Coronary artery (tissue), 2 donors: ENCODE measurements around the gene GSK3A.

Experiments
- DNase-seq: peaks from one replicate; pipeline ENCODE4 v3.0.0-alpha.2; 2017; ENCODE audit warnings: low spot score
- H3K27ac ChIP-seq, 2 donors: fragments of 200-600 bp; sonication (generic); one replicate each; pipeline ENCODE4 v1.5.1; 2016 to 2019
- H3K4me3 ChIP-seq: fragments of 200-600 bp; sonication (generic); 2 replicates; pipeline ENCODE4 v1.5.1; 2016; ENCODE audit warnings: mild to moderate bottlenecking, moderate library complexity
- CTCF ChIP-seq: fragments of 200-600 bp; sonication (generic); IDR thresholded peaks from one replicate; pipeline ENCODE4 v1.5.1; 2019; ENCODE audit warnings: antibody characterized with exemption

The GSK3A gene

GRCh38 chr19:42288387-42288786 is 46.0 kb upstream of the GSK3A start:
- no peak for TF ChIP-seq CTCF
- Histone ChIP-seq H3K27ac (no peak overlapping the region), H3K4me3 (no peak overlapping the region)
- no peak for DNase-seq

GRCh38 chr19:42287827-42288107 is 45.4 kb upstream of the GSK3A start:
- no peak overlapping the region for H3K27ac ChIP-seq
- no peak overlapping the region for H3K4me3 ChIP-seq
- no peak for TF ChIP-seq CTCF
- no peak for DNase-seq

GRCh38 chr19:42287017-42287826 is 44.8 kb upstream of the GSK3A start:
- Histone ChIP-seq H3K4me3 (no peak overlapping the region), H3K27ac (peak overlapping the region; percentile 70 to 100)
- DNase-seq = no peak
- TF ChIP-seq CTCF = no peak

GRCh38 chr19:42286349-42287016 is 44.1 kb upstream of the GSK3A start:
- no peak for TF ChIP-seq CTCF
- no peak for DNase-seq
- Histone ChIP-seq H3K27ac (peak overlapping the region; percentile 70 to 100), H3K4me3 (peak overlapping the region; percentile 46)

GRCh38 chr19:42285988-42286348 is 43.6 kb upstream of the GSK3A start:
- Histone ChIP-seq H3K4me3 (peak overlapping the region; percentile 46), H3K27ac (peak overlapping the region; percentile 70 to 100)
- no peak for TF ChIP-seq CTCF
- no peak for DNase-seq

- no peak for DNase-seq
- H3K4me3 ChIP-seq = peak overlapping the region; percentile 46
- no peak for TF ChIP-seq CTCF
- H3K27ac ChIP-seq = peak overlapping the region; percentile 70 to 100
Measured at GRCh38 chr19:42285541-42285941, 43.1 kb upstream of the GSK3A start.
